Prostate gland (tissue), 2 donors: ENCODE data around the gene C2CD4A. TPM values are rescaled to one million over a fixed set of nuclear protein-coding genes. Genes with fewer than 3 reads are reported as not detected.

Experiments
- DNase-seq: peaks from one replicate; pipeline ENCODE4 v3.0.0-alpha.2; 2019; ENCODE audit warnings: low spot score
- H3K27ac ChIP-seq, 2 donors: fragments of 200-600 bp; sonication (generic); 2 replicates each; pipeline ENCODE4 v1.5.1; 2017 to 2019
- H3K27me3 ChIP-seq: fragments of 200-600 bp; sonication (generic); replicated peaks from 2 replicates; pipeline ENCODE4 v1.5.1; 2019; ENCODE audit not compliant: insufficient read depth
- H3K36me3 ChIP-seq, 2 donors: fragments of 200-600 bp; sonication (generic); 1 replicate in 1 of 2; 2 replicates in 1 of 2; pipeline versions ENCODE4 v1.5.1 to v1.8.1; 2017 to 2019
- H3K4me1 ChIP-seq: fragments of 200-600 bp; sonication (generic); replicated peaks from 2 replicates; pipeline ENCODE4 v1.5.1; 2019
- H3K4me3 ChIP-seq, 2 donors: fragments of 200-600 bp; sonication (generic); 2 replicates each; pipeline ENCODE4 v1.5.1; 2017 to 2019
- H3K9me3 ChIP-seq: fragments of 200-600 bp; sonication (generic); 2 replicates; pipeline ENCODE4 v1.5.1; 2017
- POLR2A ChIP-seq: fragments of 450-650 bp; IDR thresholded peaks from one replicate; pipeline ENCODE4 v1.6.1; 2016; ENCODE audit warnings: antibody characterized with exemption, mild to moderate bottlenecking
- POLR2AphosphoS5 ChIP-seq: sonication (generic); formaldehyde crosslinking; IDR thresholded peaks from one replicate; pipeline ENCODE4 v1.6.1; 2017; ENCODE audit warnings: antibody characterized with exemption
- WGBS: methylation state at CpG from one replicate; pipeline ENCODE4 v1.1.5; 2018; 5-methylcytosine and 5-hydroxymethylcytosine counted together
- intact Hi-C: fragments of 100-400 bp; cut with DNase I; formaldehyde crosslinking; loops from one replicate; pipeline ENCODE4 v1.14.2; 2022
- total RNA-seq, 2 donors: library from RNA; depleted of rRNA; stranded (reverse); fragments of >200 nt; gene quantifications; one replicate each; pipeline ENCODE4 v1.1.0, GENCODE V29; 2016
- TF ChIP-seq, protein P1 (sequence below), 4 experiments: fragments of 200-600 bp in 2 of 4; fragments of 450-650 bp in 2 of 4; sonication (generic) in 2 of 4; IDR thresholded peaks; 1 replicate in 3 of 4; 2 replicates in 1 of 4; pipeline ENCODE4 v1.5.1; 2016 to 2019; ENCODE audit warnings: antibody characterized with exemption in 4 of 4, mild to moderate bottlenecking in 2 of 4, moderate library complexity in 2 of 4

C2CD4A gene
- total RNA-seq, result under 1 TPM; 0.28 to 0.36 TPM

- WGBS, result 4% methylated on average over 33 of the region's 33 CpGs
- no peaks in the 10 kb centered on the region for H3K4me1 ChIP-seq
- H3K9me3 ChIP-seq, result no peaks in the 10 kb centered on the region
- peak within 1 kb of the TSS; percentile 40 to 45 for H3K4me3 ChIP-seq
- no peaks in the 10 kb centered on the region for H3K27me3 ChIP-seq
- TF ChIP-seq POLR2A (peak; percentile 80), POLR2AphosphoS5 (peak; percentile 83)
- TF ChIP-seq, protein P1, sequence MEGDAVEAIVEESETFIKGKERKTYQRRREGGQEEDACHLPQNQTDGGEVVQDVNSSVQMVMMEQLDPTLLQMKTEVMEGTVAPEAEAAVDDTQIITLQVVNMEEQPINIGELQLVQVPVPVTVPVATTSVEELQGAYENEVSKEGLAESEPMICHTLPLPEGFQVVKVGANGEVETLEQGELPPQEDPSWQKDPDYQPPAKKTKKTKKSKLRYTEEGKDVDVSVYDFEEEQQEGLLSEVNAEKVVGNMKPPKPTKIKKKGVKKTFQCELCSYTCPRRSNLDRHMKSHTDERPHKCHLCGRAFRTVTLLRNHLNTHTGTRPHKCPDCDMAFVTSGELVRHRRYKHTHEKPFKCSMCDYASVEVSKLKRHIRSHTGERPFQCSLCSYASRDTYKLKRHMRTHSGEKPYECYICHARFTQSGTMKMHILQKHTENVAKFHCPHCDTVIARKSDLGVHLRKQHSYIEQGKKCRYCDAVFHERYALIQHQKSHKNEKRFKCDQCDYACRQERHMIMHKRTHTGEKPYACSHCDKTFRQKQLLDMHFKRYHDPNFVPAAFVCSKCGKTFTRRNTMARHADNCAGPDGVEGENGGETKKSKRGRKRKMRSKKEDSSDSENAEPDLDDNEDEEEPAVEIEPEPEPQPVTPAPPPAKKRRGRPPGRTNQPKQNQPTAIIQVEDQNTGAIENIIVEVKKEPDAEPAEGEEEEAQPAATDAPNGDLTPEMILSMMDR (IDR thresholded peaks at IDR 0.05), result peak in 2 of 4 experiments; percentile 58 to 61
- intact Hi-C loops, result loop anchor here (10.0 kb wide), 1 partner anchor 192 kb away; no protein-coding TSS in a partner anchor
- DNase-seq, result peak; percentile 88
- H3K27ac ChIP-seq, result peak within 1 kb of the TSS in 1 of 2 donors; percentile 1
- no peaks in the 10 kb centered on the region for H3K36me3 ChIP-seq
These were observed at the start of gene C2CD4A for GRCh38 chr15:62066663-62067447. TSS of gene C2CD4A (plus strand) at chr15:62066977. CDS start at chr15:62067614, 637 bp downstream.

DNA sequence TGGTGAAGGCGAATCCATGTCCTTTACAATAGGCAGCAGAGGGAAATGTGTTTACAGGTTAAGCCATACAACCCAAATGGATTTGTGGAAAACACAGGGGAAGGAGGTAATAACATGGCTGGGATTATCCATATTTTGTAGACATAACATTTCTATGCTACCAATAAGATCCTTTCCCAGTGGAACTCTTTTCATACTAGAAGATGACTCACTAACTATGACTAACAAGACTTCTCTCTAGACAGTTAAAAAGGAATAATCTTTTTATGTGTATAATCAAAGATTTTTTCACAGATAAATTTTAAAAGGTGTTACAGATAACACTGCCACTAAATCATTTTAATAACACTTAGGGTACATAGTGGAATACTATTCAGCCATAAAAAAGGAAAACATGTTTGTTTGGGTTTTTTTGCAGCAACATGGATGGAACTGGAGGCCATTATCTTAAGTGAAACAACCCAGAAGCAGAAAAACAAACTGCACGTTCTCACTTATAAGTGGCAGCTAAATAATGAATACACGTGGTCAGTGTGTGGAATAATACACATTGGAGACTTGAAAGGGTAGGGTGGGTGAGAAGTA lies 46.1 kb upstream of the C2CD4A start:
- WGBS, result 97% methylated on average over 3 of the region's 3 CpGs
- no peak for DNase-seq
- no peaks in the 10 kb centered on the region for H3K36me3 ChIP-seq
- H3K4me1 ChIP-seq, result no peaks in the 10 kb centered on the region
- no peaks in the 10 kb centered on the region for H3K9me3 ChIP-seq
- intact Hi-C loops, result no loop called here
- no peaks in the 10 kb centered on the region for H3K27me3 ChIP-seq
- TF ChIP-seq, protein P1 (IDR thresholded peaks at IDR 0.05), result no peak
- TF ChIP-seq POLR2A (no peak), POLR2AphosphoS5 (no peak)
- H3K27ac ChIP-seq, result no peak overlapping the region
- H3K4me3 ChIP-seq, result no peak overlapping the region

DNA sequence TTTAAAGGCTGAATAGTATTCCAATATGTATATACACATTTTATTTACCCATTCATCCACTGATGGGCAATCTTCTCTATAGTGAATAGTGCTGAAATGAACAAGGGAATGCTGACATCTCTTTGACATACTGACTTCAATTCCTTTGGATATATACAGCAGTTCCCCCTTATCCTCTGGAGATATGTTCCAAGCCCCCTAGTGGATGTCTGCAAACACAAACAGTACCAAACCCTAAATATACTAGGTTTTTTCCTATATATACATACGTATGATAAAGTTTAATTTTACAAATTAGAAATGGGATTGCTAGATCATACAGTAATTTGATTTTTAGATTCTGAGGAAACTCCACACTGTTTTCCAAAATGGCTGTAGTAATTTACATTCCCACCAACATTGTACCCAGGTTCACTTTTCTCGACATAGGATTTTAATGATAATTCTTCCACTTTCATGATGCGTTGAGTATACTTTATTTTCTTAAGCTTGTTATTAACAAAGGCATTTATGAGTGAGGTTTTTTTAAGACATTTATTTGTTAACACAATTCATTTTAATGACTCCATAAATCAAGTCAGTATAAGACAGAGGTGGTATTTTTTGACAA lies 44.7 kb upstream of the C2CD4A start:
- Histone ChIP-seq H3K4me1 (no peaks in the 10 kb centered on the region), H3K27me3 (no peaks in the 10 kb centered on the region), H3K9me3 (no peaks in the 10 kb centered on the region), H3K36me3 (no peaks in the 10 kb centered on the region), H3K4me3 (no peak overlapping the region), H3K27ac (no peak overlapping the region)
- DNase-seq, result no peak
- 59% methylated on average over 3 of the region's 3 CpGs for WGBS
- TF ChIP-seq POLR2AphosphoS5 (no peak), POLR2A (no peak)
- TF ChIP-seq, protein P1 (IDR thresholded peaks at IDR 0.05), result no peak
- intact Hi-C loops, result no loop called here

GRCh38 chr15:62026487-62027262 lies 40.1 kb upstream of the C2CD4A start:
- TF ChIP-seq POLR2A, result no peak
- TF ChIP-seq POLR2AphosphoS5, result no peak
- TF ChIP-seq, protein P1 (IDR thresholded peaks at IDR 0.05), result no peak
- no peaks in the 10 kb centered on the region for H3K36me3 ChIP-seq
- H3K4me3 ChIP-seq, result no peak overlapping the region
- intact Hi-C loops, result no loop called here
- no peak overlapping the region for H3K27ac ChIP-seq
- H3K27me3 ChIP-seq, result no peaks in the 10 kb centered on the region
- no peaks in the 10 kb centered on the region for H3K4me1 ChIP-seq
- no peaks in the 10 kb centered on the region for H3K9me3 ChIP-seq
- 67% methylated on average over 2 of the region's 2 CpGs for WGBS
- no peak for DNase-seq
